Measurements from ENCODE around the gene PEX13. TPM values are rescaled to one million over a fixed set of nuclear protein-coding genes. Genes with fewer than 3 reads are reported as not detected.
A peak's percentile ranks its signal among the peaks of the same experiment; 100 is the strongest.
"Not testable (repeated sequence)": the region's sequence is repeated elsewhere in the genome, so short reads cannot be mapped to it uniquely, and the experiment has no call there.

PEX13 gene
- total RNA-seq, 2 donors from 2014 or later = 16.0 to 18.9 TPM

GRCh38 chr2:61018318-61018755 is 817 bp downstream of the PEX13 start:
- no peak for DNase-seq (ENCODE audit: low spot score)
- peaks cover 0 to 25% of the 10 kb centered on the region in 2 donors for H3K4me1 ChIP-seq
- H3K27me3 ChIP-seq = no peaks in the 10 kb centered on the region
- H3K27ac ChIP-seq = peak overlapping the region; percentile 89 to 93
- H3K4me3 ChIP-seq = peak overlapping the region; percentile 89 to 90
- TF ChIP-seq CTCF (IDR thresholded peaks at IDR 0.05) = no peak
- no peaks in the 10 kb centered on the region for H3K9me3 ChIP-seq
- H3K36me3 ChIP-seq = no peaks in the 10 kb centered on the region

GRCh38 chr2:61018798-61019197 is 1.3 kb downstream of the PEX13 start:
- no peak for TF ChIP-seq CTCF (IDR thresholded peaks at IDR 0.05)
- Histone ChIP-seq H3K27me3 (no peaks in the 10 kb centered on the region), H3K36me3 (no peaks in the 10 kb centered on the region), H3K9me3 (no peaks in the 10 kb centered on the region), H3K4me3 (peak overlapping the region; percentile 89 to 90), H3K4me1 (peaks cover 0 to 25% of the 10 kb centered on the region in 2 donors), H3K27ac (peak overlapping the region in 1 of 2 donors; percentile 89)
- no peak for DNase-seq (ENCODE audit: low spot score)

- H3K36me3 ChIP-seq = no peaks in the 10 kb centered on the region
- H3K4me1 ChIP-seq = peaks cover 0 to 21% of the 10 kb centered on the region in 2 donors
- no peaks in the 10 kb centered on the region for H3K27me3 ChIP-seq
- H3K9me3 ChIP-seq = no peaks in the 10 kb centered on the region
- no peak overlapping the region for H3K4me3 ChIP-seq
- H3K27ac ChIP-seq = no peak overlapping the region
- no peak for DNase-seq (ENCODE audit: low spot score)
- no peak for TF ChIP-seq CTCF (IDR thresholded peaks at IDR 0.05)
These were observed 3.7 kb downstream of the PEX13 start for GRCh38 chr2:61021228-61021660.

- DNase-seq (ENCODE audit: low spot score) = no peak
- Histone ChIP-seq H3K4me1 (peaks cover 0 to 11% of the 10 kb centered on the region in 2 donors), H3K27me3 (no peaks in the 10 kb centered on the region), H3K27ac (no peak overlapping the region), H3K9me3 (no peaks in the 10 kb centered on the region), H3K4me3 (no peak overlapping the region), H3K36me3 (no peaks in the 10 kb centered on the region)
- TF ChIP-seq CTCF (IDR thresholded peaks at IDR 0.05) = no peak
These were observed 6.2 kb downstream of the PEX13 start for GRCh38 chr2:61023670-61024069.

- H3K4me1 ChIP-seq = no peaks in the 10 kb centered on the region
- H3K27ac ChIP-seq = no peak overlapping the region
- TF ChIP-seq CTCF (IDR thresholded peaks at IDR 0.05) = no peak
- H3K9me3 ChIP-seq = no peaks in the 10 kb centered on the region
- peaks cover 31% of the 10 kb centered on the region for H3K36me3 ChIP-seq
- no peak for DNase-seq (ENCODE audit: low spot score)
- no peaks in the 10 kb centered on the region for H3K27me3 ChIP-seq
- no peak overlapping the region for H3K4me3 ChIP-seq
These were observed 12.0 kb downstream of the PEX13 start for GRCh38 chr2:61029533-61029932.

GRCh38 chr2:61034592-61034991 is 17.1 kb downstream of the PEX13 start:
- H3K4me3 ChIP-seq; DNase-seq (ENCODE audit: low spot score); H3K27me3 ChIP-seq; H3K4me1 ChIP-seq; H3K27ac ChIP-seq; H3K9me3 ChIP-seq: not testable (repeated sequence)
- H3K36me3 ChIP-seq = peaks cover 41% of the 10 kb centered on the region

GRCh38 chr2:61036643-61037042 is 19.1 kb downstream of the PEX13 start:
- DNase-seq (ENCODE audit: low spot score) = not testable (repeated sequence)
- H3K36me3 ChIP-seq = peaks cover 34% of the 10 kb centered on the region

More at GRCh38 chr2:61036643-61037042, 19.1 kb downstream of the PEX13 start:
- not testable (repeated sequence) for H3K9me3 ChIP-seq, H3K27me3 ChIP-seq, H3K4me3 ChIP-seq, H3K27ac ChIP-seq, H3K4me1 ChIP-seq

Data from right atrium auricular region (tissue), 2 donors.